ENCODE data around the gene MARCHF5. TPM values are rescaled to one million over a fixed set of nuclear protein-coding genes. Genes with fewer than 3 reads are reported as not detected.
"Not testable (repeated sequence)": the region's sequence is repeated elsewhere in the genome, so short reads cannot be mapped to it uniquely, and the experiment has no call there.

MARCHF5 gene
- total RNA-seq, 4 donors from 2014 or later = 1.8 to 17.8 (median 9.1) TPM

DNA sequence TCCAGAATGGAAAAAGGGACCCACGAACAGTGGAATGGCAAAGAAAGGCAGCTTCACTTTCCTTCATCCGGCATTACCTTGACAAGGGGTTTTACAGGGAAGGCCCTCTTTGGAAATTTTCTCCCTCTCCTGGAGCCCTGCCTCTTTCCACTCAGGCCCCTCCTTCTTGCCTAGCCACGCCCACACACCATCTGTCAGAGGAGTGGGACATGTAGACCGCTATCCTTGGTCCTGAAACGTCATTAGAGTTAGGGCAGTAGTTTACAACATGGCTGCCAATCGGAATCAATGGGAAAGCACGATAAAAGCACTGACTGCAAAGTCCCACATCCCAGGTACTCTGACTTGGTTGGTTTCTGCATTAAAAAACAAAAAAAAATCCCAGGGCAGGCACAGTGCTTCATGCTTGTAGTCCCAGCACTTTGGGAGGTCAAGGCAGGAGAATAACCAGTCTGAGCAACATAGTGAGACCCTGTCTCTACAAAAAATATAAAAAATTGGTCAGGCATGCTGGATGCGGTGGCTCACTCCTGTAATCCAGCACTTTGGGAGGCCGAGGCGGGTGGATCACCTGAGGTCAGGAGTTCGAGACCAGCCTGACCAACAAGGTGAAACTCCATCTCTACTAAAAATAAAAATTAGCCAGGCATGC, 96.4 kb downstream of the MARCHF5 start:
- TF ChIP-seq, protein P1, sequence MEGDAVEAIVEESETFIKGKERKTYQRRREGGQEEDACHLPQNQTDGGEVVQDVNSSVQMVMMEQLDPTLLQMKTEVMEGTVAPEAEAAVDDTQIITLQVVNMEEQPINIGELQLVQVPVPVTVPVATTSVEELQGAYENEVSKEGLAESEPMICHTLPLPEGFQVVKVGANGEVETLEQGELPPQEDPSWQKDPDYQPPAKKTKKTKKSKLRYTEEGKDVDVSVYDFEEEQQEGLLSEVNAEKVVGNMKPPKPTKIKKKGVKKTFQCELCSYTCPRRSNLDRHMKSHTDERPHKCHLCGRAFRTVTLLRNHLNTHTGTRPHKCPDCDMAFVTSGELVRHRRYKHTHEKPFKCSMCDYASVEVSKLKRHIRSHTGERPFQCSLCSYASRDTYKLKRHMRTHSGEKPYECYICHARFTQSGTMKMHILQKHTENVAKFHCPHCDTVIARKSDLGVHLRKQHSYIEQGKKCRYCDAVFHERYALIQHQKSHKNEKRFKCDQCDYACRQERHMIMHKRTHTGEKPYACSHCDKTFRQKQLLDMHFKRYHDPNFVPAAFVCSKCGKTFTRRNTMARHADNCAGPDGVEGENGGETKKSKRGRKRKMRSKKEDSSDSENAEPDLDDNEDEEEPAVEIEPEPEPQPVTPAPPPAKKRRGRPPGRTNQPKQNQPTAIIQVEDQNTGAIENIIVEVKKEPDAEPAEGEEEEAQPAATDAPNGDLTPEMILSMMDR (IDR thresholded peaks at IDR 0.05) = no peak
- TF ChIP-seq POLR2A (IDR thresholded peaks at IDR 0.05) = no peak
- TF ChIP-seq POLR2AphosphoS5 (IDR thresholded peaks at IDR 0.05) = no peak
- TF ChIP-seq EP300 (IDR thresholded peaks at IDR 0.05; ENCODE audit: low read depth) = no peak
- H3K27me3 ChIP-seq = no peaks in the 10 kb centered on the region
- in situ Hi-C loops (cut with MboI; ENCODE audit: low pct_ligation_motif_present in 1 of 4, low pct_unique_long_range_greater_than_20kb in 1 of 4, low sequenced_read_pairs in 3 of 4) = no loop called here
- H3K9me3 ChIP-seq = no peaks in the 10 kb centered on the region
- intact Hi-C loops (cut with DNase I; ENCODE audit: low total_unique reads) = no loop called here
- no peak overlapping the region for H3K4me3 ChIP-seq
- H3K27ac ChIP-seq = no peak overlapping the region
- 29 to 49% methylated on average over 4 to 11 of the region's 11 CpGs for WGBS, 2 donors (ENCODE audit: low coverage in 1 of 2)
- no peaks in the 10 kb centered on the region for H3K4me1 ChIP-seq
- no peaks in the 10 kb centered on the region for H3K36me3 ChIP-seq
- no peak for DNase-seq

DNA sequence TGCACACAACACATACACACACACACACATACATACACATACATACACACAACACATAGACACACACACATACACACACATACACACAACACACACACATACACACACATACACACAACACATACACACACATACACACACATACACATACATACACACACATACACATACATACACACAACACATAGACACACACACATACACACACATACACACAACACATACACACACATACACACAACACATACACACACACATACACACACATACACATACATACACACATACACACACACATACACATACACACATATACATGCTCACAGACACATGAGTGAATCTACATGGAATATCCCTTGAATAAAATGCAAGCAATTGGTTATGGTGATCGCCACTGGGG, 102.2 kb downstream of the MARCHF5 start:
- DNase-seq; H3K27me3 ChIP-seq; in situ Hi-C loops (cut with MboI; ENCODE audit: low pct_ligation_motif_present in 1 of 4, low pct_unique_long_range_greater_than_20kb in 1 of 4, low sequenced_read_pairs in 3 of 4); H3K4me3 ChIP-seq; H3K4me1 ChIP-seq; H3K27ac ChIP-seq; H3K9me3 ChIP-seq; intact Hi-C loops (cut with DNase I; ENCODE audit: low total_unique reads); H3K36me3 ChIP-seq: not testable (repeated sequence)
- 0 to 100% methylated on average over 1 of the region's 1 CpG for WGBS, 2 donors (ENCODE audit: low coverage in 1 of 2)

DNA sequence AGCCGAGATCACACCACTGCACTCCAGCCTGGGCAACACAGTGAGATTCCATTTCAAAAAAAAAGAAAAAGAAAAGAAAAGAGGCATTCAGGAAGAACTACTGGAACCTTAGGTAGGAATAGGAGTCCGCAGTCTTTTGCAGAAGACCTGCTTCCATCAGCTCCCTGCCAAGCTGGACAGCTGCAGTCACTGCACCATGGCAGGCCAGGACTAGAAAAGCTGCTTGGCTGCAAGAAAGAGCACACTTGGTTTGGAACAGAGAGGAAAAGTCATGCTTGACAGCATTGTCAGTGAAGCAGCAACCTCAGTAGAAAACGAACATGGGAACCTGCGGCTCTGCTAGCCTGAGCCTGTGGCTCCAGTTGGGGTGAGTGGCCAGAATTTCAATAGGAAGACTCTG, 104.3 kb downstream of the MARCHF5 start:
- no peak for DNase-seq
- Histone ChIP-seq H3K4me3 (no peak overlapping the region), H3K9me3 (no peaks in the 10 kb centered on the region), H3K4me1 (no peaks in the 10 kb centered on the region), H3K27me3 (no peaks in the 10 kb centered on the region), H3K27ac (no peak overlapping the region), H3K36me3 (no peaks in the 10 kb centered on the region)
- no peak for TF ChIP-seq POLR2AphosphoS5 (IDR thresholded peaks at IDR 0.05)
- TF ChIP-seq POLR2A (IDR thresholded peaks at IDR 0.05) = no peak
- no peak for TF ChIP-seq EP300 (IDR thresholded peaks at IDR 0.05; ENCODE audit: low read depth)
- TF ChIP-seq, protein P1 (IDR thresholded peaks at IDR 0.05) = no peak
- in situ Hi-C loops (cut with MboI; ENCODE audit: low pct_ligation_motif_present in 1 of 4, low pct_unique_long_range_greater_than_20kb in 1 of 4, low sequenced_read_pairs in 3 of 4) = no loop called here
- intact Hi-C loops (cut with DNase I; ENCODE audit: low total_unique reads) = no loop called here
- 67 to 94% methylated on average over 2 to 4 of the region's 4 CpGs for WGBS, 2 donors (ENCODE audit: low coverage in 1 of 2)

DNA sequence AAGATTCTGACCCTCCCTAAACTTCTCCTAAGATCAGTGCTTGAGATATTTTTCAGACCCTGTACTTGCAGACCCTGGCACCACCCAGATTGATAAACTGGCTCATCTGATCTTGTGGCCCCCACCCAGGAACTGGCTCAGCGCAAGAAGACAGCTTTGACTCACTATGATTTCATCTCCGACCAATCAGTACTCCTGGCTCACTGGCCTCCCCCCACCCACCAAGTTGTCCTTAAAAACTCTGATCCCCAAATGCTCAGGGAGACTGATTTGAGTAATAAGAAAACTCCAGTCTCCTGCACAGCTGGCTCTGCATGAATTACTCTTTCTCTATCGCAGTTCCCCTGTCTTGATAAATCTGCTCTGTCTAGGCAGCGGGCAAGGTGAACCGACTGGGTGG, 111.3 kb downstream of the MARCHF5 start:
- in situ Hi-C loops (cut with MboI; ENCODE audit: low pct_ligation_motif_present in 1 of 4, low pct_unique_long_range_greater_than_20kb in 1 of 4, low sequenced_read_pairs in 3 of 4); H3K36me3 ChIP-seq; DNase-seq; H3K27me3 ChIP-seq; intact Hi-C loops (cut with DNase I; ENCODE audit: low total_unique reads); H3K27ac ChIP-seq; H3K9me3 ChIP-seq; H3K4me3 ChIP-seq; H3K4me1 ChIP-seq: not testable (repeated sequence)
- 89% methylated on average over 5 of the region's 5 CpGs; no CpG with 5 or more reads in 1 of the 2 donors for WGBS, 2 donors (ENCODE audit: low coverage in 1 of 2)

Small RNA genes within 50 kb of the gene (small RNA-seq; reads per million reads assigned to genes)
- gene RF00019 = 0 reads per million in 4 donors
- gene RNY3P12 = 0 reads per million in 4 donors

Other genes with a start within 250 kb of the MARCHF5 start
- 10 to 100 TPM; 10.9 to 24.3 (median 13.1) TPM for gene CPEB3, start 89 bp upstream of the MARCHF5 start, total RNA-seq